HCT116 (cell line): Measurements from ENCODE around the gene TFF2. TPM values are rescaled to one million over a fixed set of nuclear protein-coding genes. Genes with fewer than 3 reads are reported as not detected.

Source experiments
- ATAC-seq: fragments of 200-7000 bp; cut with Tn5 transposase; 2 replicates; pipeline ENCODE4 v1.9.1; 2020; ENCODE audit warnings: mild to moderate bottlenecking, moderate library complexity
- BruUV-seq: library from RNA; stranded (reverse); fragments of 400-500 nt; replicated peaks from 2 replicates; lab custom pipeline; 2021; lab: Mats Ljungman, UMichigan
- CTCF ChIA-PET: fragments of 300-600 bp; sonication (Branson Sonifier 250); formaldehyde crosslinking; loops from one replicate; lab custom pipeline; 2021; ENCODE audit warnings: antibody characterized with exemption; lab: Charles Lee
- POLR2A ChIA-PET: fragments of 300-600, 350-600 bp; sonication (Branson Sonifier 250); formaldehyde crosslinking; loops from one replicate; lab custom pipeline; 2021; ENCODE audit warnings: antibody characterized with exemption; lab: Charles Lee
- RAD21 ChIA-PET, 2 experiments: fragments of 300-600 bp; sonication (Branson Sonifier 250); formaldehyde crosslinking; loops; one replicate each; lab custom pipeline; 2023; ENCODE audit warnings: low total read pairs in 2 of 2; ENCODE audit not compliant: uncharacterized antibody in 2 of 2, unreplicated experiment in 2 of 2, low non-redundant PET in 1 of 2; lab: Charles Lee
- DNase-seq: peaks from one replicate; pipeline ENCODE4 v3.0.0-alpha.2; 2010; ENCODE audit warnings: low read depth, low spot score
- H2AFZ ChIP-seq: fragments of 200-600 bp; shearing (Covaris generic), sonication (generic); 2 replicates; pipeline ENCODE4 v1.6.1; 2017; ENCODE audit warnings: low read depth, mixed run types, mixed read lengths, antibody characterized with exemption, low read length; ENCODE audit not compliant: poor library complexity, severe bottlenecking
- H3K27ac ChIP-seq: 2 replicates; pipeline ENCODE4 v1.5.1; 2012; ENCODE audit warnings: low read depth, low read length
- H3K27me3 ChIP-seq: fragments of 200-600 bp; sonication (generic); 2 replicates; pipeline ENCODE4 v1.6.1; 2016; ENCODE audit warnings: mixed run types, low read length, mixed read lengths; ENCODE audit not compliant: insufficient read depth
- H3K36me3 ChIP-seq, 2 experiments: fragments of 200-500 bp in 1 of 2; fragments of 200-600 bp in 1 of 2; sonication (Bioruptor generic) in 1 of 2; sonication (generic) in 1 of 2; 2 replicates each; pipeline versions ENCODE4 v1.5.1 to v1.6.1; 2014 to 2016; ENCODE audit warnings: low read length in 2 of 2, inconsistent platforms in 1 of 2, mixed read lengths in 1 of 2, mixed run types in 1 of 2; ENCODE audit not compliant: insufficient read depth in 2 of 2, control insufficient read depth in 1 of 2
- H3K4me1 ChIP-seq, 2 experiments: fragments of 200-600 bp in 1 of 2; sonication (generic) in 1 of 2; 2 replicates each; pipeline versions ENCODE4 v1.5.1 to v1.6.1; 2012 to 2017; ENCODE audit warnings: low read length in 2 of 2, inconsistent platforms in 1 of 2, mild to moderate bottlenecking in 1 of 2, mixed read lengths in 1 of 2, mixed run types in 1 of 2, moderate library complexity in 1 of 2; ENCODE audit not compliant: insufficient read depth in 2 of 2, control insufficient read depth in 1 of 2
- H3K4me2 ChIP-seq: fragments of 200-600 bp; sonication (generic); 2 replicates; pipeline ENCODE4 v1.6.1; 2017; ENCODE audit warnings: mixed run types, low read length, mixed read lengths
- H3K4me3 ChIP-seq, 2 experiments: fragments of 200-600 bp in 1 of 2; sonication (generic) in 1 of 2; replicated peaks in 1 of 2; 2 replicates each; pipeline ENCODE4 v1.5.1; 2011 to 2016; ENCODE audit warnings: low read length in 2 of 2, control low read depth in 1 of 2, low read depth in 1 of 2, mild to moderate bottlenecking in 1 of 2, mixed read lengths in 1 of 2, mixed run types in 1 of 2
- H3K79me2 ChIP-seq: fragments of 200-600 bp; sonication (generic); 2 replicates; pipeline ENCODE4 v1.6.1; 2017; ENCODE audit warnings: mild to moderate bottlenecking, mixed run types, low read length, moderate library complexity, mixed read lengths; ENCODE audit not compliant: insufficient read depth
- H3K9ac ChIP-seq: fragments of 200-600 bp; sonication (generic); 2 replicates; pipeline ENCODE4 v1.6.1; 2016; ENCODE audit warnings: low read length, mixed read lengths
- H3K9me2 ChIP-seq: fragments of 200-600 bp; sonication (generic), shearing (Covaris generic); 2 replicates; pipeline ENCODE4 v1.6.1; 2017; ENCODE audit warnings: mixed run types, mild to moderate bottlenecking, moderate library complexity; ENCODE audit not compliant: insufficient read depth
- H3K9me3 ChIP-seq, 2 experiments: fragments of 200-500 bp in 1 of 2; fragments of 200-600 bp in 1 of 2; sonication (Bioruptor generic) in 1 of 2; sonication (generic) in 1 of 2; 2 replicates each; pipeline ENCODE4 v1.6.1; 2014 to 2017; ENCODE audit warnings: low read length in 2 of 2, mixed read lengths in 2 of 2, inconsistent platforms in 1 of 2, low read depth in 1 of 2, mild to moderate bottlenecking in 1 of 2, mixed run types in 1 of 2, moderate library complexity in 1 of 2; ENCODE audit not compliant: control insufficient read depth in 1 of 2, insufficient read depth in 1 of 2
- H4K20me1 ChIP-seq: fragments of 200-600 bp; sonication (generic), shearing (Covaris generic); 2 replicates; pipeline ENCODE4 v1.6.1; 2017; ENCODE audit warnings: mixed run types, mild to moderate bottlenecking, moderate library complexity; ENCODE audit not compliant: insufficient read depth
- ATF3 ChIP-seq: IDR thresholded peaks from 2 replicates; pipeline ENCODE4 v1.6.1; 2012
- CBX3 ChIP-seq: IDR thresholded peaks from 2 replicates; pipeline ENCODE4 v1.6.1; 2012; ENCODE audit warnings: low read depth
- EGR1 ChIP-seq: IDR thresholded peaks from 2 replicates; pipeline ENCODE4 v1.6.1; 2012; ENCODE audit warnings: low read depth
- JUND ChIP-seq: IDR thresholded peaks from 2 replicates; pipeline ENCODE4 v1.6.1; 2012
- MAX ChIP-seq: IDR thresholded peaks from 2 replicates; pipeline ENCODE4 v1.6.1; 2012
- POLR2A ChIP-seq: IDR thresholded peaks from 2 replicates; pipeline ENCODE4 v1.7.0; 2011; ENCODE audit warnings: borderline replicate concordance; ENCODE audit not compliant: insufficient read depth, insufficient read length; ENCODE audit errors: extremely low read depth
- POLR2AphosphoS5 ChIP-seq: IDR thresholded peaks from 2 replicates; pipeline ENCODE4 v1.6.1; 2011; ENCODE audit warnings: mild to moderate bottlenecking, low read depth, low read length, moderate library complexity
- RAD21 ChIP-seq: IDR thresholded peaks from 2 replicates; pipeline ENCODE4 v1.6.1; 2012; ENCODE audit warnings: low read depth, mild to moderate bottlenecking
- REST ChIP-seq: IDR thresholded peaks from 2 replicates; pipeline ENCODE4 v1.6.1; 2012; ENCODE audit warnings: low read depth
- YY1 ChIP-seq: IDR thresholded peaks from 2 replicates; pipeline ENCODE4 v1.6.1; 2011; ENCODE audit warnings: low read length, low read depth, moderate library complexity, mild to moderate bottlenecking; ENCODE audit not compliant: insufficient replicate concordance; ENCODE audit errors: extremely low read depth
- ZNF274 ChIP-seq: fragments of 200-500 bp; sonication (Bioruptor generic); IDR thresholded peaks from 2 replicates; pipeline ENCODE4 v1.6.1; 2014; ENCODE audit warnings: mild to moderate bottlenecking, low read depth, low read length, inconsistent platforms
- intact Hi-C: fragments of 100-400 bp; cut with micrococcal nuclease; formaldehyde crosslinking; loops from 2 replicates; pipeline ENCODE4 v1.10.0; 2022
- total RNA-seq: library from RNA; stranded (reverse); gene quantifications from one replicate; pipeline ENCODE4 v1.2.1, GENCODE V29; 2021; ENCODE audit not compliant: unreplicated experiment

Gene TFF2
- total RNA-seq, 1 experiment from 2014 or later: not detected

GRCh38 chr21:42389449-42389835 lies 38.6 kb upstream of the TFF2 start:
- Histone ChIP-seq H3K4me3 (no peak overlapping the region), H3K27ac (no peak overlapping the region), H3K9me3 (no peaks in the 10 kb centered on the region), H2AFZ (no peak overlapping the region), H3K36me3 (no peaks in the 10 kb centered on the region), H3K27me3 (peaks cover 3% of the 10 kb centered on the region; the same call in 1 of the 2 replicates), H3K9me2 (no peaks in the 10 kb centered on the region), H4K20me1 (no peaks in the 10 kb centered on the region), H3K4me1 (peaks cover 0 to 3% of the 10 kb centered on the region in 2 experiments; a peak in 1 of 4 replicates), H3K79me2 (no peaks in the 10 kb centered on the region), H3K9ac (no peak overlapping the region), H3K4me2 (no peak overlapping the region)
- no peak for DNase-seq
- no TSS peak for BruUV-seq
- intact Hi-C loops: loop anchor here (10.0 kb wide), 1 partner anchor 145 kb away; no protein-coding TSS in a partner anchor
- no peak for TF ChIP-seq JUND
- TF ChIP-seq REST: no peak
- TF ChIP-seq EGR1: no peak
- no peak for TF ChIP-seq ATF3
- TF ChIP-seq YY1: no peak
- no peak for TF ChIP-seq RAD21
- no peak for TF ChIP-seq POLR2AphosphoS5
- no peak for TF ChIP-seq MAX
- TF ChIP-seq CBX3: no peak
- no peak for TF ChIP-seq ZNF274
- TF ChIP-seq POLR2A: no peak
- ChIA-PET CTCF (no interaction called here), RAD21 (no interaction called here), POLR2A (no interaction called here)
- no peak for ATAC-seq
